Gastrocnemius medialis (tissue), 4 donors: ENCODE data around the gene ALX4. TPM values are rescaled to one million over a fixed set of nuclear protein-coding genes. Genes with fewer than 3 reads are reported as not detected.

Experiments
- ATAC-seq, 2 donors: fragments of 150-250 bp; one replicate each; pipeline ENCODE4 v1.9.1; 2016
- DNase-seq, 2 donors: peaks; one replicate each; pipeline ENCODE4 v3.0.0-alpha.2; 2019
- H3K27ac ChIP-seq, 4 donors: fragments of 200-600 bp; sonication (generic); 1 replicate in 1 of 4; 2 replicates in 3 of 4; pipeline ENCODE4 v1.5.1; 2016 to 2018; ENCODE audit warnings: mild to moderate bottlenecking in 2 of 4, moderate library complexity in 1 of 4
- H3K27me3 ChIP-seq, 3 donors: fragments of 200-600 bp; sonication (generic) in 2 of 3; 1 replicate in 1 of 3; 2 replicates in 2 of 3; pipeline versions ENCODE4 v1.5.1 to v1.6.0; 2016 to 2019; ENCODE audit warnings: mild to moderate bottlenecking in 1 of 3, moderate library complexity in 1 of 3
- H3K36me3 ChIP-seq, 2 donors: fragments of 200-600 bp; sonication (generic) in 1 of 2; one replicate each; pipeline ENCODE4 v1.5.1; 2017 to 2018
- H3K4me1 ChIP-seq, 2 donors: fragments of 200-600 bp; sonication (generic) in 1 of 2; one replicate each; pipeline ENCODE4 v1.5.1; 2016 to 2017; ENCODE audit warnings: mild to moderate bottlenecking in 2 of 2
- H3K4me3 ChIP-seq, 4 donors: fragments of 200-600 bp; sonication (generic) in 3 of 4; 1 replicate in 1 of 4; 2 replicates in 3 of 4; pipeline ENCODE4 v1.5.1; 2016 to 2019; ENCODE audit warnings: mild to moderate bottlenecking in 2 of 4
- H3K9me3 ChIP-seq, 3 donors: fragments of 200-600 bp; sonication (generic) in 2 of 3; 1 replicate in 1 of 3; 2 replicates in 2 of 3; pipeline ENCODE4 v1.5.1; 2016 to 2019
- CTCF ChIP-seq, 5 experiments: fragments of 450-650 bp in 3 of 5; fragments of 200-600 bp in 2 of 5; sonication (generic) in 2 of 5; IDR thresholded peaks in 4 of 5; conservative IDR thresholded peaks in 1 of 5; 1 replicate in 4 of 5; 2 replicates in 1 of 5; pipeline ENCODE4 v1.5.1; 2016 to 2019; ENCODE audit warnings: antibody characterized with exemption in 5 of 5, mild to moderate bottlenecking in 3 of 5, moderate library complexity in 3 of 5
- POLR2A ChIP-seq, 2 donors: fragments of 450-650 bp; IDR thresholded peaks; one replicate each; pipeline ENCODE4 v1.6.1; 2017; ENCODE audit warnings: antibody characterized with exemption in 2 of 2, mild to moderate bottlenecking in 2 of 2, moderate library complexity in 2 of 2
- in situ Hi-C, 4 donors: fragments of 200-750 bp; cut with MboI; loops; one replicate each; pipeline versions ENCODE4 v1.15.0 to v1.8.0; 2017; ENCODE audit warnings: low sequenced_read_pairs in 4 of 4
- intact Hi-C: fragments of 100-400 bp; cut with DNase I; formaldehyde crosslinking; loops from one replicate; pipeline ENCODE4 v1.15.1; 2023; ENCODE audit warnings: low total_unique reads
- total RNA-seq, 4 donors: library from RNA; depleted of rRNA; stranded (reverse); fragments of >200 nt; gene quantifications; one replicate each; pipeline versions ENCODE4 v1.1.0 to v1.2.3, GENCODE V29; 2016

The ALX4 gene
- total RNA-seq, 4 donors from 2014 or later: 0.07 to 0.12 TPM; not detected in 2

- intact Hi-C loops: no loop called here
- TF ChIP-seq CTCF (IDR thresholded peaks at IDR 0.05 in 4 of 5, conservative IDR thresholded peaks at IDR 0.05 in 1 of 5): no peak
- TF ChIP-seq POLR2A (IDR thresholded peaks at IDR 0.05): no peak
- H3K4me1 ChIP-seq: no peaks in the 10 kb centered on the region
- ATAC-seq: no peak
- DNase-seq: no peak
- in situ Hi-C loops: no loop called here
- no peaks in the 10 kb centered on the region for H3K36me3 ChIP-seq
- H3K27ac ChIP-seq: no peak overlapping the region
- H3K27me3 ChIP-seq: no peaks in the 10 kb centered on the region
- no peak overlapping the region for H3K4me3 ChIP-seq
- no peaks in the 10 kb centered on the region for H3K9me3 ChIP-seq
Observed at GRCh38 chr11:44269369-44270351, 40.3 kb downstream of the ALX4 start.

- DNase-seq: no peak
- intact Hi-C loops (no loop called here), in situ Hi-C loops (no loop called here)
- Histone ChIP-seq H3K27ac (no peak overlapping the region), H3K9me3 (no peaks in the 10 kb centered on the region), H3K4me1 (no peaks in the 10 kb centered on the region), H3K36me3 (no peaks in the 10 kb centered on the region), H3K27me3 (no peaks in the 10 kb centered on the region), H3K4me3 (no peak overlapping the region)
- TF ChIP-seq CTCF (IDR thresholded peaks at IDR 0.05 in 4 of 5, conservative IDR thresholded peaks at IDR 0.05 in 1 of 5) (no peak), POLR2A (IDR thresholded peaks at IDR 0.05) (no peak)
- no peak for ATAC-seq
Observed at GRCh38 chr11:44268614-44269080, 41.3 kb downstream of the ALX4 start.

GRCh38 chr11:44267750-44268613 is 42.0 kb downstream of the ALX4 start:
- intact Hi-C loops (no loop called here), in situ Hi-C loops (no loop called here)
- H3K27me3 ChIP-seq: no peaks in the 10 kb centered on the region
- DNase-seq: no peak
- ATAC-seq: no peak
- H3K9me3 ChIP-seq: no peaks in the 10 kb centered on the region
- no peaks in the 10 kb centered on the region for H3K36me3 ChIP-seq
- TF ChIP-seq CTCF (IDR thresholded peaks at IDR 0.05 in 4 of 5, conservative IDR thresholded peaks at IDR 0.05 in 1 of 5): no peak
- TF ChIP-seq POLR2A (IDR thresholded peaks at IDR 0.05): no peak
- H3K27ac ChIP-seq: no peak overlapping the region
- H3K4me3 ChIP-seq: no peak overlapping the region
- H3K4me1 ChIP-seq: no peaks in the 10 kb centered on the region

- no peak overlapping the region for H3K4me3 ChIP-seq
- H3K9me3 ChIP-seq: no peaks in the 10 kb centered on the region
- in situ Hi-C loops: no loop called here
- no peaks in the 10 kb centered on the region for H3K27me3 ChIP-seq
- H3K36me3 ChIP-seq: no peaks in the 10 kb centered on the region
- intact Hi-C loops: no loop called here
- H3K27ac ChIP-seq: no peak overlapping the region
- no peaks in the 10 kb centered on the region for H3K4me1 ChIP-seq
- no peak for DNase-seq
- TF ChIP-seq CTCF (IDR thresholded peaks at IDR 0.05 in 4 of 5, conservative IDR thresholded peaks at IDR 0.05 in 1 of 5) (no peak), POLR2A (IDR thresholded peaks at IDR 0.05) (no peak)
- ATAC-seq: no peak
Observed at GRCh38 chr11:44267006-44267749, 42.8 kb downstream of the ALX4 start.
